GM19455 (cell line): Measurements from ENCODE around the gene SDSL.

Experiments
- ATAC-seq: cut with Tn5 transposase; IDR thresholded peaks from one replicate; pipeline ENCODE4 v1.9.1; 2021; ENCODE audit not compliant: unreplicated experiment

SDSL gene

DNA sequence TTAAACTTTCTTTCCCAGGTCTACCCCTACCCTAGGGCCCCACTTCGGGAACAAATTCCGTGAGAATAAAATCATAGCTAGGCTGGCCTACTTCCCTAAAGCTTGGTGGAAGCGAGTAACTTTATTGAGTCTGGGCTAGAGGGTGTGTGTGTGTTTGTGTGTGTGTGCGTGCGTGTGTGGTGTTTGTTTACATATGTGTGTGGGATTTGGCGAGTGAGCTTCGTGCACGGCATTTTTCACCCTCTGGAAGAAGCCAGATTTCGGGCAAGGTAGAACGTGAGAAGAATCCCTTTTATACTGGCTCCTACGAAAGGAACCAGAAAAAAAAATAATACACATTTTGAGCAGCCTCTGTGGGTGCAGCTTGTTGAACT lies 57.0 kb downstream of the SDSL start:
- no peak for ATAC-seq

DNA sequence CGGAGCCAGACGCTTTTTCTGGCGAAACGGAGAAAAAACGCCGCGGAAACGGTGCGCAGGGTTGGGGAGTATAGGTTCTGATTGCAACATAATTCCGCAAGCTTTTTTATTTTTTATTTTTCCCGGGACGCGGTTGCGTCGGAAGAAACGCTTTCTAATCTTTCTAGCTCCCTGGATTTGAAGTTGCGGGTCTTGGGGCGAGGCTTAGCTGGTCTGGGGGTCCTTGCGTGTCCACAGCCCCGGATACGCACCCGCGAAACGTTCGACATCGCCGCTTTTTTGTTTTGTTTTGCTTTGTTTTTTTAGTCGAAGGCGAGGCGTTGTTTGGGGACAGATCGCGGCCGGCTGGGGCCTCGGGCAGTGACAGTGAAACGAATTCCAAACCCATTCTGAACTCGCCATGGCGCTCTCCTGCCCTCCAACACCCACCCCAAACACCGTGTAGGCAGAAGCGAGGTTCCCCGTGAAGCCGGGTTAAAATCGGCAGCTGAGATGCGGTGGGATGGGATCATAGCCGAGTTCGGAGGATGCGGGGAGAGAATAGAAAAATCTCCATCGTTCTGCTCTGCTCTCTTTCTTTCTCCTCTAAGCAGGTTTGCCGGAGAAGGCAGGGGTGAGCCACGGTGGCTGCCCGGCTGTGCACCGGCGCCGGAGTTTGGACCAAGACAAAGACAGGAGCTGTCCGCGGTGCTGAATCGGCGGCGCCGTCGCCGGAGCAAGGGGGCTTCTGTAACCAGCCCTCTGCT lies 57.6 kb downstream of the SDSL start:
- no peak for ATAC-seq

DNA sequence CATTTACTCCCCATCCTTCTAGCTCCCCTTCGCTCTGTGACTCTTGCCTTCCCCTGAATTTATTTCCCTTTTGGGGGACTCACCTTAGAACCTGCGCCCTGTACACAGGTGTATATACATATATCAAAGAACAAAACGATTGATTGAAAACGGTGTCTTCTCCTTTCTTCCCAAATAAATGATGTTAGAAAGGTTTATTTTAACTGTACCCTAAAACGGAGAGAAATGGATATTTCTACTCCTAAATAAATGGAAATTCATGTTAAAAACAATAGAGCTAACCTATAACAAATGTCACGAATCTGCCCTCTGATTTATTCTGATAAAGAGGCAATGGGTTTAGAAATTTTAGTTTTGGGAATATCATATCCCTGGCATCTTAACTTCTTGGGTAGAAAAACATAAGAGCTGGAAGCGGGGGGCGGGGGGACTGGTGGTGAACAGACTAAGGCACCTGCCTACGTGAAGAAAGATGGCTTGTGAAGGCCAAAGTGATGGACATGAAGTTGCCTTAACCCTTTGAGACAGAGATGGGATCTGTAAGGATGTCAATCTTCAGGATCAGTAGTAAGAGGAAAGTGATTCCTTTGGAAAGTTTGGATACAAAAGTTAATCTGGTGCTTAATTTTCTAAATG lies 58.3 kb downstream of the SDSL start:
- ATAC-seq, result no peak

DNA sequence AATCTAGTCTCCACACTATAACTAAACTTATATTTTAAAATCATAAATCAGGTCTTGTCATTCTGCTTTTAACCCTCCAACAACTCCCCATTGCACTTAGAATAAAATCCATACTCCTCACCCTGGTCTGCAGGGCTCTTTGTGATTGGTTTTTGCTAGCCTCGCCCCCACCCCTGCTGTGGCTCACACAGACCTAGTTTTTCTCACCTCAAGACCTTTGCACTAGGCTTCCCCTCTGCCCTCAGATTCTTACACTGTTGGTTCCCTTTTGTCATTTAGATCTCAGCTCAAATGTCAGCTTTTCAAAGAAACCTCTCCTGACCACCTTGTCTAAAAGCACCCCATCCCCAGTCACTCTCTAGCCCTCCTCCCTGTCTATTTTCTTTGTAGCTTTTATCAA lies 60.2 kb downstream of the SDSL start:
- no peak for ATAC-seq

DNA sequence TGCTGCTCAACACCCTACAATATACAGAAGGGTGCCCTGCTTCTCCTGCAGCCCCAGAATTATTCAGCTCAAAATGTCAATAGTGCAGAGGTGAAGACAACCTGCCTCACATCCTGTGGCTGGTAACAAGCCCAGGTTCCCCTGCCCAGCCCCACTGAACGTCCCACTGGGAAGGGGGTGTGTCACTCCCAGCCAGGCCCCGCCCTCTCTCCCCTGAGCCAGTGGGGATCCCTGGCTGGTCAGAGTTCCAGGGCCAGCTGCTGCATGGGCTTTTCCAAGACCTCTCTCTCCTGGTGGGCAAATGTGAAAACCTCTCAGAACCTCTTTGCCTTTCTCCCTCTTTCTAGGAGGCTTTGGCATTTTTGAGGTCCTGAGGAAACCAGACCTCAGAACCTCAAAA lies 63.1 kb downstream of the SDSL start:
- no peak for ATAC-seq

DNA sequence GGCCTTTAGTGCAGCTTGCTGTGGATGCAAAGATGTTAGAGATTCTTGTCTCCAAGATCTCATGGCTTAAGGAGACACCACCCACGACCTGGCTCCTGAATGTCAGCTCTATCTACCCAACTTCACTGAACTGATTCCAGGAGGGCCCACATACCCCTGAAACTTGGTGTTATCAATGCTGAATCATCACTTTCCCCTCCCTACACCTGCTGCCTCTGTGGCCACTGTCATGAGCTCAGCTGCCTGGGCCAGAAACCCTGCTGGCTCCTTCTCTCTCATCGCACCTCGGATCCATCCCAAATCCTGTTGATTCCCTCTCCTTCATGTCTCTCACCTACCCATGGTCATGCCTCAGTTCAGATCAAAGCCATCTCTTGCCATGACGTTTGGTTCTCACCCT lies 64.5 kb downstream of the SDSL start:
- ATAC-seq, result no peak
